Thoracic aorta (tissue), 2 donors: ENCODE data around the gene SIX3. TPM values are rescaled to one million over a fixed set of nuclear protein-coding genes. Genes with fewer than 3 reads are reported as not detected.

ENCODE experiments used
- ATAC-seq: fragments of 150-250 bp; one replicate; pipeline ENCODE4 v1.8.0; 2017; ENCODE audit warnings: low read depth; ENCODE audit not compliant: insufficient number of reproducible peaks, low FRiP score
- DNase-seq: peaks from one replicate; pipeline ENCODE4 v3.0.0-alpha.2; 2020; ENCODE audit warnings: low spot score
- H3K27ac ChIP-seq, 2 donors: fragments of 200-600 bp; sonication (generic); 1 replicate in 1 of 2; 2 replicates in 1 of 2; pipeline ENCODE4 v1.5.1; 2016; ENCODE audit warnings: mild to moderate bottlenecking in 2 of 2, moderate library complexity in 2 of 2
- H3K27me3 ChIP-seq: fragments of 200-600 bp; sonication (generic); replicated peaks from 2 replicates; pipeline ENCODE4 v1.6.0; 2016; ENCODE audit warnings: mild to moderate bottlenecking; ENCODE audit not compliant: insufficient read depth
- H3K36me3 ChIP-seq: fragments of 200-600 bp; sonication (generic); one replicate; pipeline ENCODE4 v1.5.1; 2016
- H3K4me1 ChIP-seq, 2 donors: fragments of 200-600 bp; sonication (generic); 1 replicate in 1 of 2; 2 replicates in 1 of 2; pipeline versions ENCODE4 v1.5.1 to v1.6.0; 2016; ENCODE audit warnings: low read depth in 2 of 2, mild to moderate bottlenecking in 1 of 2; ENCODE audit not compliant: control insufficient read depth in 1 of 2
- H3K4me3 ChIP-seq: fragments of 200-600 bp; sonication (generic); 2 replicates; pipeline ENCODE4 v1.5.1; 2016; ENCODE audit warnings: mild to moderate bottlenecking
- H3K9me3 ChIP-seq: fragments of 200-600 bp; sonication (generic); 2 replicates; pipeline ENCODE4 v1.5.1; 2016
- total RNA-seq, 2 donors: library from RNA; depleted of rRNA; stranded (reverse); fragments of >200 nt; gene quantifications; one replicate each; pipeline versions ENCODE4 v1.1.0 to v1.2.3, GENCODE V29; 2016
- TF ChIP-seq, protein P1 (sequence below): fragments of 200-600 bp; sonication (generic); IDR thresholded peaks from one replicate; pipeline ENCODE4 v1.5.1; 2019; ENCODE audit warnings: antibody characterized with exemption

Gene SIX3
- total RNA-seq, 2 donors from 2014 or later = 0.14 TPM; not detected in 1

DNA sequence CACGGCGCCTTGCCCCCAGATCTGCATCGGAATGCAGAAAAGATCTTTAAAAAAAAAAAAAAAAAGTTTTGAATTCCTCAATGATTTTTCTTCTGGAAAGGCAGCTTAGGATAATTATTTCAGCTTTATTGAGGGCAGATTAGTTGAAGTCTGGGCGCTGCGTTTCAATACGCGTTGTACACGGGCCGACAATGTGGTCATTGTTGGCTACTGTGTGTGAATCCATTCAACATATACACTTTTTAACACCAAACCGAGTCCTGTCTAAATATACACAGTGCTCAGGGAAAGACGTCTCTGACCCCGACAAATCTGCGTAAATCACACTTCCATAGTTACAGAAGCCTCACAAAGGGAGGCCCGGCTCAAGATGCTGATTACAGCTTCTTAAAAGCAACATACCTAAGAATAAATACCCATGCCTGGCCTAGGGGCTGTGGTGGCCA, 1.4 kb upstream of the SIX3 start:
- ATAC-seq (no peak), DNase-seq (no peak)
- TF ChIP-seq, protein P1, sequence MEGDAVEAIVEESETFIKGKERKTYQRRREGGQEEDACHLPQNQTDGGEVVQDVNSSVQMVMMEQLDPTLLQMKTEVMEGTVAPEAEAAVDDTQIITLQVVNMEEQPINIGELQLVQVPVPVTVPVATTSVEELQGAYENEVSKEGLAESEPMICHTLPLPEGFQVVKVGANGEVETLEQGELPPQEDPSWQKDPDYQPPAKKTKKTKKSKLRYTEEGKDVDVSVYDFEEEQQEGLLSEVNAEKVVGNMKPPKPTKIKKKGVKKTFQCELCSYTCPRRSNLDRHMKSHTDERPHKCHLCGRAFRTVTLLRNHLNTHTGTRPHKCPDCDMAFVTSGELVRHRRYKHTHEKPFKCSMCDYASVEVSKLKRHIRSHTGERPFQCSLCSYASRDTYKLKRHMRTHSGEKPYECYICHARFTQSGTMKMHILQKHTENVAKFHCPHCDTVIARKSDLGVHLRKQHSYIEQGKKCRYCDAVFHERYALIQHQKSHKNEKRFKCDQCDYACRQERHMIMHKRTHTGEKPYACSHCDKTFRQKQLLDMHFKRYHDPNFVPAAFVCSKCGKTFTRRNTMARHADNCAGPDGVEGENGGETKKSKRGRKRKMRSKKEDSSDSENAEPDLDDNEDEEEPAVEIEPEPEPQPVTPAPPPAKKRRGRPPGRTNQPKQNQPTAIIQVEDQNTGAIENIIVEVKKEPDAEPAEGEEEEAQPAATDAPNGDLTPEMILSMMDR = no peak
- no peak overlapping the region for H3K27ac ChIP-seq
- H3K4me3 ChIP-seq = no peak overlapping the region
- H3K36me3 ChIP-seq = no peaks in the 10 kb centered on the region
- H3K27me3 ChIP-seq = peaks cover 31% of the 10 kb centered on the region
- H3K9me3 ChIP-seq = no peaks in the 10 kb centered on the region
- H3K4me1 ChIP-seq = peaks cover 26 to 52% of the 10 kb centered on the region in 2 donors

DNA sequence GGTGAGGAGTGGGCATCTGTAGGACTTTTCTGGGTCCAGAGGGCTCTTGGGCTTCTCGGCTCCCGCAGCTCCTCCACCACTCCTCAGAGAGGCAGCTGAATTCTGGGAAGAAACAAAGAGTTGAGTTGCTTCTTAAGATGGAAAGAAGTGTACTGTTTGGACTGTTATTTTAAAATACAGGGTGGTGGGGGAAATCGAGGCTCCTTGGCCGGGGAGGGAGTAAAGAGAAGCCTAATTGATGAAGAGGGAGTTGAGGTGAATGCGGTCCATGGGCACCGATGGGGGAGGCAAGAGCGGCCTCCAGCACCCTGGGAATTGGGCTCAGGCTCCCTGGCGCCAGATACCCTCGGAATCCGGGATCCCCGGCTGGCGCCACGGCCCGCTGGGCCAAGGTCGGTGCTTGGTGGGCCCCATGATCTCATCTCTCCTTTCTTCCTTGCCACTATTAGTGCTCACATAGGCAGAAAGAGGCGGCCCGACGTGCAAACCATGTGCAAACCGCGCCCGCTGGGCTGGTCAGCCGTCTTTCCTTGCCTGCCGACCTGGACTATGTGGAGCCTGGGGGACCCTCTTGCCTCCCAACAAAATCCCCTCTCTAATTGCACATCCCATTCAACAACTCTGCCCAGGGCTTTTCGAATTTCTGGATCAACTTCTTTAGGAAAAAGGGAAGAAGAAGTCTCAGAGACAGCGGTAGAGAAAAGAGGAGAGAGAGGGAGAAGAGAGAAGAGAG, 604 bp upstream of the SIX3 start:
- ATAC-seq = no peak
- Histone ChIP-seq H3K36me3 (no peaks in the 10 kb centered on the region), H3K27me3 (peaks cover 29% of the 10 kb centered on the region), H3K9me3 (no peaks in the 10 kb centered on the region), H3K27ac (no peak overlapping the region), H3K4me1 (peaks cover 25 to 43% of the 10 kb centered on the region in 2 donors), H3K4me3 (peak overlapping the region; percentile 71)
- DNase-seq = no peak
- TF ChIP-seq, protein P1 = no peak

DNA sequence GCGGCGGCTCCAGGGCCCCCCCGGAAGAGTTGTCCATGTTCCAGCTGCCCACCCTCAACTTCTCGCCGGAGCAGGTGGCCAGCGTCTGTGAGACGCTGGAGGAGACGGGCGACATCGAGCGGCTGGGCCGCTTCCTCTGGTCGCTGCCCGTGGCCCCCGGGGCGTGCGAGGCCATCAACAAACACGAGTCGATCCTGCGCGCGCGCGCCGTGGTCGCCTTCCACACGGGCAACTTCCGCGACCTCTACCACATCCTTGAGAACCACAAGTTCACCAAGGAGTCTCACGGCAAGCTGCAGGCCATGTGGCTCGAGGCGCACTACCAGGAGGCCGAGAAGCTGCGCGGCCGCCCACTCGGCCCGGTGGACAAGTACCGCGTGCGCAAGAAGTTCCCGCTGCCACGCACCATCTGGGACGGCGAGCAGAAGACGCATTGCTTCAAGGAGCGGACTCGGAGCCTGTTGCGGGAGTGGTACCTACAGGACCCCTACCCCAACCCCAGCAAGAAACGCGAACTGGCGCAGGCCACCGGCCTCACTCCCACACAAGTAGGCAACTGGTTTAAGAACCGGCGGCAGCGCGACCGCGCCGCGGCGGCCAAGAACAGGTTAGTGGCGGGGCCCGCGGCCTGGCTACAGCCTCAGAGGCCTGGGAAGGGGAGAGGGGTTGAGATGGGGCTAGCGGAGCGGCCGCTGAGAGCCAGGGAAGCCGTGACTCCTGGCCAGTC, 965 bp downstream of the SIX3 start:
- Histone ChIP-seq H3K4me1 (peaks cover 25 to 42% of the 10 kb centered on the region in 2 donors), H3K9me3 (no peaks in the 10 kb centered on the region), H3K4me3 (peak overlapping the region; percentile 71), H3K27me3 (peaks cover 13% of the 10 kb centered on the region), H3K27ac (no peak overlapping the region), H3K36me3 (no peaks in the 10 kb centered on the region)
- ATAC-seq (no peak), DNase-seq (no peak)
- TF ChIP-seq, protein P1 = no peak

DNA sequence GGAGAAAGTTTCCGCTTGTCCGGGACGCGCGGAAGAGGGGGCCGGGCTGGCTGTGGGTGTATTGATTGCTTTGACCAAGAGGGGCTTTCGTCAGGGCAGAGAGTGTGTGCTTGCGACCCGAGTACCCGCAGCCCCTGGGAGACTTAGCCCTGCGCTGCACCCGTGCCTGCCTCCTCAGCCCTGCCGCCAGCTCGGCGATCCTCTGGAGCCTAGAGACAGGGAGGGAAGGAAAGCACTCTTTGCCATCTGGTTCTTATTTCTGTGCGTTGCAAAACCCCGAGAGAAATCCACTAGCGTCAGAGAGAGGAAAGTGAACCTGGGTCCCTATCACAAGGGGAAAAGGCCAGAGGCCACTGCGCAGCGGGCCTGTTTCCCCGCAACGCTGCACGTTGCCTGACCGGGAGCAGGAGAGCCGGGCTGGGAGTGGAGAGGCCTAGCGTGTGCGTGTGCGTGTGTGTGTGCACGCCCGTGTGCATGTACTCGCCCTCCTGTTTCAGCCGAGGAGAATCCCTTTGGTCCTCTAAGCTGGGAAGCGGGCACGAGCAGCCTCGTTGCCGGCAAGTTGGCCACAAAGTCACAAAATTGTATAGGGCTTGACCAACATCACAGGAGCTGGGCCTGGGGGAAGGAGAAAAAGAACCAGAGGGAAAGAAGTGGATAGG, 1.7 kb downstream of the SIX3 start:
- H3K27ac ChIP-seq = no peak overlapping the region
- peaks cover 24 to 35% of the 10 kb centered on the region in 2 donors for H3K4me1 ChIP-seq
- TF ChIP-seq, protein P1 = no peak
- no peaks in the 10 kb centered on the region for H3K36me3 ChIP-seq
- peaks cover 13% of the 10 kb centered on the region for H3K27me3 ChIP-seq
- H3K9me3 ChIP-seq = no peaks in the 10 kb centered on the region
- peak overlapping the region; percentile 71 for H3K4me3 ChIP-seq
- DNase-seq (no peak), ATAC-seq (no peak)

DNA sequence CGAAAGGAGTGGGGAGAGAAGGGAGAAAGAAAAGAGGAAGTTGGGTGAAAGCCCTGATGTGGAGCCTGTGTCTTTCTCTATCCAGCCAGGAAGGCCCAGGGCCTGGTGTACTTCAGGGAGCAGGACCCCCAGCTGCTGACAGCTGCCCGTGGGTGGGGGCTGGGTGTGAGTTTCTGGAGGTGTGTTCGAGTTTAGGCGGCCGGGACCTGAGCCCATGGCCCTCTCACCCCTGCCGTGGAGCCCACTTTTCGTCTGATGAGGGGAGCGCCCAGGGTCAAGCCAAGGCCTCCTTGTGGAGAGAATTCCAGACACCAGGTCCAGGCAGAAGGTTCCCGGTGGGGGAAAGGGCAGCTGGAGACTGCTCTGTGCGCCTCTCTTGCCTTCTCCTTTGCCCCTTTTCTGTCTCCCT, 2.2 kb downstream of the SIX3 start:
- TF ChIP-seq, protein P1 = no peak
- ATAC-seq = no peak
- peaks cover 10% of the 10 kb centered on the region for H3K27me3 ChIP-seq
- H3K27ac ChIP-seq = no peak overlapping the region
- no peaks in the 10 kb centered on the region for H3K9me3 ChIP-seq
- H3K36me3 ChIP-seq = no peaks in the 10 kb centered on the region
- DNase-seq = no peak
- peaks cover 19 to 30% of the 10 kb centered on the region in 2 donors for H3K4me1 ChIP-seq
- peak overlapping the region; percentile 50 for H3K4me3 ChIP-seq
